ENCODE data around the gene HOXA3. TPM values are rescaled to one million over a fixed set of nuclear protein-coding genes. Genes with fewer than 3 reads are reported as not detected.
A peak's percentile ranks its signal among the peaks of the same experiment; 100 is the strongest.

The HOXA3 gene
- total RNA-seq, 4 donors from 2014 or later: 1.8 to 11.0 (median 4.3) TPM

DNA sequence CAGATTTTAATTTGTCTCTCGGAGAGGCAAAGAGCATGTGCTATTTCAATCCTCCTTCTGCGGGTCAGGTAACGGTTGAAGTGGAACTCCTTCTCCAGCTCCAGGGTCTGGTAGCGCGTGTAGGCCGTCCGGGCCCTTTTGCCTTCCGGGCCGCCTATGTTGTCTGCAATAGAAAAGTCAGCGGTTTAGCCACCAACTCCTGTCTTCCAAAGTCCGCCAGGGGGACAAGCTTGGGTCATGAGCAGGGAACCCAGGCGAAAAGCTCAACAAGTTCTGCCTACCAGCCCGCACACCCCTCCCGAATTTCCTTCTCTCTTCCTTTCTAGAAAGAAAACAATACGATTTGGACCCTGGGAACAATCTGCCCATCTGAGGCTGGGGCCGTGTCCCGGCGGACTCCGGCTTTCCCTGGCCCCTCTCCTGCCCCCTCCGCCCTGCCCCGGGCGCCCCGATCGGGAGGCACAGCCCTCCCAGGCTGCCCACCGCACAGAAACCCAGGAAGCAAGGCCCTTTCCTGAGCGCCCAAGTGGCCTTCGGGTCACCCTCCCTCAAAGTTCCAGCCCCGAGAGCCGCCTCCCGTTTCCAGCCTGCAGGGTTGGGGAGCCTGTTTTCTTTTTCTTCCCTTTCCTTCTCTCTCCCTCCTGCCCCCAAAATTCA, 10.3 kb downstream of the HOXA3 start:
- ATAC-seq (ENCODE audit: low FRiP score) (no peak), DNase-seq (ENCODE audit: low spot score) (peak; percentile 20)

GRCh38 chr7:27141137-27141922, 11.1 kb downstream of the HOXA3 start:
- peak; percentile 15 for DNase-seq (ENCODE audit: low spot score)
- ATAC-seq (ENCODE audit: low FRiP score): no peak
- TF ChIP-seq CTCF (IDR thresholded peaks at IDR 0.05): no peak

More for the DNA sequence above, 10.3 kb downstream of the HOXA3 start:
- no peak for TF ChIP-seq CTCF (IDR thresholded peaks at IDR 0.05)

DNA sequence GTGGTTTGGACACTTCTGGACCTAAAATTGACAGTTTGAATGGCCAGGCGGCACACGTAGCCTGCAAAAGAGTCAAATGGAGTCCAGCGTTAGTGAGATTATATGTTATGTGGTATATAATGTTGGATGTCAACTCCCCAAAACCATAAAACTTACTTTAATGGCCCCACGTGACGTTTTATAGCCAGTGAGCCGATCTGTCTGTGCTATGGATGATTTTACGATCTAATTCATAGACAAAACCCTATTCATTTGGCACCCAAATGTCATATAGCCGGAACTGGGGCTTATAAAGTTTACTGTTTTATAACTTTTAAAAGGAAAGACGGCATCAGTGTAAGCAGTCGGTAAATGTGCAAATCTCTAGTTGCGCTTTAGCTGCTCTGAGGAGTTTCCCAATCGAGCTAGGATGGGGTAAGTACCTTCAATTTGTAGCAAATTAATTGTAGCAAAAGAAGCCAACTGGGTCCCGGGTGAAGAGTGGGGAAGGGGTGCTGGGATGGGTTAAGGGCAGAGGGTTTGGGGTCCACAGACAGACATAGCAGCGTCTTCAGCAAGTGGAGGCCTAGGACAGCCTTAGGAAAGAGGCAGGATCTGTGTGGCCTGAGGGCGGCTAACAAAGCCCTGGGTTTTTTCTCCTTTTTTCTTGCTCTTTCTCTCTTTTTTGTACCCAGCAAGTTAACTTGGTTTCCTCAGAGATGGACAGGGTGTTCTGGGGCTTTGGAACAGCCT, 12.1 kb downstream of the HOXA3 start:
- ATAC-seq (ENCODE audit: low FRiP score): no peak
- DNase-seq (ENCODE audit: low spot score): peak; percentile 12
- TF ChIP-seq CTCF (IDR thresholded peaks at IDR 0.05): no peak

DNA sequence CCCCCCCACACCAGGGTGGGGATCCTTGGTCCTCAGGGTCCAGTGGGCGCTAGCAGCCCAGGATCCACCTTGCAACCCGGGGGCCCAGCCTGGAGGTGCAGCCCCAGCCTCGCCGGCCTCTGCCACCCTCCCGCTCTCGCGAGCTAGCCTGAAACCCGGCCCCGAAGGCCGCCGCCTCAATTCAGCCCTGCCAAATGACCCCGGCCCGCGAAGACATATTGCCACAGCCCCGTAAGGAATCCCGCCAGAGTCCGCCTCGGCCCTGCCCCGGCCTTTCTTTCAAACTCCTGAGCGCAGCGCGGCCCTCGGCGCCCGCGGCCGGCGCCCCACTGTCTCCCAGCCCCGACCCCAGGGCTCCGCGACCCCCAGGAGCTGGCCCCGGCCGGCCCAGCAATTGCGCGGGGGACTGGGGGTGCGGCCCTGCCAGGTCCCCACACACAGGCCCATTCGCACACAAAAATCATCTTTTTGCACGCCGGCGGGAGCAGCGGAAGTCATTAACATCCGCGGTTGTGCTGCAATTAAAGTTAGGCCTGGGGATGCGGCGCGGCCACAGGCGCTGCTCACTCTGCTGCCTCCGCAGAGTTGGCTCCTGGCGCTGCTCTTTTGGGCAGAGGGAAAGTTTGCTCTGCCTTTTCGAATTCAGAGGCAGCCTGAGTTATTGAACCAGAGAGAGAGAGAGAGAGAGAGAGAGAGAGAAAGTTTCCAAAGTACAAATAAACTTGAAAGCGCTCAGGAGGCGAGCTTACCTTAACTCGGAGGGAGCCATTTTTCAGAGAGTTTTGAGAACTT, 12.9 kb downstream of the HOXA3 start:
- ATAC-seq (ENCODE audit: low FRiP score) (no peak), DNase-seq (ENCODE audit: low spot score) (peak; percentile 21)
- TF ChIP-seq CTCF (IDR thresholded peaks at IDR 0.05): no peak

DNA sequence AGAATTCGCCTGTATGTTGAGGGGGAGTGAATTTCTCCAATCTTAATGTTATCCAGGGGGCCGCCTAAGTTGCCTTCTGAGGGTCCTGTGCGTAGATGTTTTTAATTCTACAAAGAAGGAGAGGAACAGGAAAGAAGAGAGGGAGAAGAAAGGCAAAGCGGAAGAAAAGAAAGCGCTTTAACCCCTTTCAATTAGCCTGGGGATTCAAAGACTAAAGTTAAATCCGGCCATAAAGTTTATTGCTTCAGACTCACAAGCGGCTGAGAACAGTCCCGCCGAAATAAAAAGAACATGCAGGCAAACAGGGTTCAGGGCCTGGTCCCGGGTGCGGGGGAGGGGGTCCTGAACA, 13.4 kb downstream of the HOXA3 start:
- DNase-seq (ENCODE audit: low spot score): no peak
- no peak for ATAC-seq (ENCODE audit: low FRiP score)
- no peak for TF ChIP-seq CTCF (IDR thresholded peaks at IDR 0.05)

DNA sequence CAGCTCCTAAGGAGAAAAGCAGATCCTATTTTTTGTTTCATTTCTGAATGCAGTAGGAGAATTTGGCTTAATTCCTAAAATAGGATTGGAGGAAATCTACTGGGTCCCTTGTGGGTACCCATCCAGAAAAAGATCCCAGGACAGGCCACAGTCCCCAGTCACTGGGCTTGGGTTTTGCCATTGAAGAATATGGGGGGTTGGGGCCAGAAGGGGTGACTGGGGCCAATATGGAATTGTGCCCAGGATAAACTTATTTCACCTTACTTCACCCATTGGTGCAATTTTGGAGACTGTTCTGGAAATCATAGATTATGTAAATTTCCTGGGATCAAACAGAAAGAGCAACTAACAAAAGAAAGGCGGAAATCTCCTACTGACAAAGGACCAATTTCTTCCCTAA, 13.9 kb downstream of the HOXA3 start:
- ATAC-seq (ENCODE audit: low FRiP score) (no peak), DNase-seq (ENCODE audit: low spot score) (peak; percentile 16)
- no peak for TF ChIP-seq CTCF (IDR thresholded peaks at IDR 0.05)

Data from omental fat pad (tissue), 4 donors.